ENCODE data around the gene SLC2A6.

DNA sequence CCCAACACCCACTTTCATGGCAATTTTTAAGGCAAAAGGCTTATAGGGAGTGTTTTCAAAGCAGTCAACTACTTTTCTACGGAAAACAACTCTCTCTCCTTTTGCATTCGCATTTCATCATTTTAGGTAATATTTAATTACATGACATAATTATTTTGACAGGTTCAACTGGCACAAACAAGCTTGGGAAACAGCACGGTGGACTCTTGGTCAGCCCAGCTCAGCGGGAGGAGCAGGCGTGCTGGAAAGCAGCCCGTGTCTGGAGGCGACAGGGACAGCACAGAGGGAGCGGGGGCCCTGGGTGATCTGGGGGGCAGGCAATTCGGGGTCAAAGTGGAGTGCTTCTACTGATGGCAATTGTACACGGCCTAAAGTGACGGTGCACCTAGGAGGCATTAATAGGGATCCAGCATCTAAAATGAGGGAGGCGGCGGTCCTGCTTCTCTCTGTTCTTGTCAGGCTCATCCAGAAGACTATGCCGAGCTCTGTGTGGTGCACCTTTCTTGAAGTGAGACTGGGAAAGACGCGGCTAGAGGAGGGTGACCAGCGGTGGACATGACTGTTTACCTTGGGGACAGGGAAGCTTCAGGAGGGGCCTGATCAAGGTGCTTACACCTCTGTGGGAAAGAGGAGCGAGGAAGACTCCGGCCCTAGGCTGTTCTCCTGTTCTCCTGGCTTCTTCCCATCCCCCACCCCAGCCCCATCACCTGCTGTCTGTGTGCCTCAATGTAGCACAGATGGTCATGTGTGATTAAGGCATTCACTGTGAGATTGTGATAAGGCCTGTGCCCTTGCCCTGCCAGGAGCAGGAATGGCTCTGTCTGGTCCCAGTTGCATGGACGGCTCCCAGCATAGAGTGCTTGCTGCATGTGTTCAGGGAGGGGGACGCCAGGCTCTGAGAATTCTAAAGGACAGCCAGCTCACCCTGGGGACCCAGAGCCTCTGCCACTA lies 42.5 kb upstream of the SLC2A6 start:
- no peak for TF ChIP-seq POLR2A (IDR thresholded peaks at IDR 0.05)
- TF ChIP-seq, protein P1, sequence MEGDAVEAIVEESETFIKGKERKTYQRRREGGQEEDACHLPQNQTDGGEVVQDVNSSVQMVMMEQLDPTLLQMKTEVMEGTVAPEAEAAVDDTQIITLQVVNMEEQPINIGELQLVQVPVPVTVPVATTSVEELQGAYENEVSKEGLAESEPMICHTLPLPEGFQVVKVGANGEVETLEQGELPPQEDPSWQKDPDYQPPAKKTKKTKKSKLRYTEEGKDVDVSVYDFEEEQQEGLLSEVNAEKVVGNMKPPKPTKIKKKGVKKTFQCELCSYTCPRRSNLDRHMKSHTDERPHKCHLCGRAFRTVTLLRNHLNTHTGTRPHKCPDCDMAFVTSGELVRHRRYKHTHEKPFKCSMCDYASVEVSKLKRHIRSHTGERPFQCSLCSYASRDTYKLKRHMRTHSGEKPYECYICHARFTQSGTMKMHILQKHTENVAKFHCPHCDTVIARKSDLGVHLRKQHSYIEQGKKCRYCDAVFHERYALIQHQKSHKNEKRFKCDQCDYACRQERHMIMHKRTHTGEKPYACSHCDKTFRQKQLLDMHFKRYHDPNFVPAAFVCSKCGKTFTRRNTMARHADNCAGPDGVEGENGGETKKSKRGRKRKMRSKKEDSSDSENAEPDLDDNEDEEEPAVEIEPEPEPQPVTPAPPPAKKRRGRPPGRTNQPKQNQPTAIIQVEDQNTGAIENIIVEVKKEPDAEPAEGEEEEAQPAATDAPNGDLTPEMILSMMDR (IDR thresholded peaks at IDR 0.05) = no peak
